Stimulated activated CD8-positive, alpha-beta memory T cell treated with anti-CD3 and anti-CD28 coated beads, Interleukin-4, amount 100 ng/mL, for 1 hour (primary cell): Measurements from ENCODE around the gene RPAP2.
A peak's percentile ranks its signal among the peaks of the same experiment; 100 is the strongest.
"Not testable (repeated sequence)": the region's sequence is repeated elsewhere in the genome, so short reads cannot be mapped to it uniquely, and the experiment has no call there.

Experiments
- DNase-seq, 2 donors: peaks; one replicate each; pipeline ENCODE4 v3.0.0-alpha.2; 2020; ENCODE audit warnings: low read depth in 2 of 2, low spot score in 1 of 2

The RPAP2 gene

GRCh38 chr1:92298573-92299476, at the start of gene RPAP2, which contains the start of gene GLMN:
TSS of gene RPAP2 (plus strand) at chr1:92299059. CDS start at chr1:92299074, 15 bp downstream.
TSS of gene GLMN (minus strand) at chr1:92298987. CDS start at chr1:92297999, 988 bp downstream.
- DNase-seq, result peak; percentile 35 to 47

- not testable (repeated sequence) for DNase-seq
These were observed 44.1 kb upstream of the RPAP2 start for GRCh38 chr1:92254714-92255113.

GRCh38 chr1:92259350-92259749, 39.5 kb upstream of the RPAP2 start:
- no peak for DNase-seq

- DNase-seq, result no peak
These were observed 36.3 kb upstream of the RPAP2 start for GRCh38 chr1:92262516-92262915.

- DNase-seq, result no peak
These were observed 25.8 kb upstream of the RPAP2 start for GRCh38 chr1:92273039-92273438.

- DNase-seq, result no peak
These were observed 23.9 kb upstream of the RPAP2 start for GRCh38 chr1:92274939-92275338.

- no peak for DNase-seq
These were observed 22.8 kb upstream of the RPAP2 start for GRCh38 chr1:92276082-92276481.

GRCh38 chr1:92277105-92277723, 21.6 kb upstream of the RPAP2 start:
- DNase-seq, result no peak

- DNase-seq, result not testable (repeated sequence)
These were observed 19.1 kb upstream of the RPAP2 start for GRCh38 chr1:92279781-92280180.

- DNase-seq, result not testable (repeated sequence)
These were observed 17.4 kb upstream of the RPAP2 start for GRCh38 chr1:92281411-92281810.

GRCh38 chr1:92291372-92291999, 7.4 kb upstream of the RPAP2 start:
- no peak for DNase-seq

- DNase-seq, result no peak
These were observed 666 bp upstream of the RPAP2 start for GRCh38 chr1:92298213-92298572.

- DNase-seq, result no peak
These were observed 755 bp downstream of the RPAP2 start for GRCh38 chr1:92299477-92300150.

- no peak for DNase-seq
These were observed 2.2 kb downstream of the RPAP2 start for GRCh38 chr1:92301021-92301420.

GRCh38 chr1:92306020-92306419, 7.2 kb downstream of the RPAP2 start:
- no peak for DNase-seq

GRCh38 chr1:92307980-92308379, 9.1 kb downstream of the RPAP2 start:
- DNase-seq, result no peak

- no peak for DNase-seq
These were observed 11.3 kb downstream of the RPAP2 start for GRCh38 chr1:92310185-92310597.

- DNase-seq, result no peak
These were observed 15.2 kb downstream of the RPAP2 start for GRCh38 chr1:92314024-92314423.

- DNase-seq, result peak in 1 of 2 donors; percentile 9
These were observed 17.1 kb downstream of the RPAP2 start for GRCh38 chr1:92315766-92316599.

- DNase-seq, result no peak
These were observed 19.1 kb downstream of the RPAP2 start for GRCh38 chr1:92317836-92318493.
